ENCODE data around the gene KMT2D.

KMT2D gene

DNA sequence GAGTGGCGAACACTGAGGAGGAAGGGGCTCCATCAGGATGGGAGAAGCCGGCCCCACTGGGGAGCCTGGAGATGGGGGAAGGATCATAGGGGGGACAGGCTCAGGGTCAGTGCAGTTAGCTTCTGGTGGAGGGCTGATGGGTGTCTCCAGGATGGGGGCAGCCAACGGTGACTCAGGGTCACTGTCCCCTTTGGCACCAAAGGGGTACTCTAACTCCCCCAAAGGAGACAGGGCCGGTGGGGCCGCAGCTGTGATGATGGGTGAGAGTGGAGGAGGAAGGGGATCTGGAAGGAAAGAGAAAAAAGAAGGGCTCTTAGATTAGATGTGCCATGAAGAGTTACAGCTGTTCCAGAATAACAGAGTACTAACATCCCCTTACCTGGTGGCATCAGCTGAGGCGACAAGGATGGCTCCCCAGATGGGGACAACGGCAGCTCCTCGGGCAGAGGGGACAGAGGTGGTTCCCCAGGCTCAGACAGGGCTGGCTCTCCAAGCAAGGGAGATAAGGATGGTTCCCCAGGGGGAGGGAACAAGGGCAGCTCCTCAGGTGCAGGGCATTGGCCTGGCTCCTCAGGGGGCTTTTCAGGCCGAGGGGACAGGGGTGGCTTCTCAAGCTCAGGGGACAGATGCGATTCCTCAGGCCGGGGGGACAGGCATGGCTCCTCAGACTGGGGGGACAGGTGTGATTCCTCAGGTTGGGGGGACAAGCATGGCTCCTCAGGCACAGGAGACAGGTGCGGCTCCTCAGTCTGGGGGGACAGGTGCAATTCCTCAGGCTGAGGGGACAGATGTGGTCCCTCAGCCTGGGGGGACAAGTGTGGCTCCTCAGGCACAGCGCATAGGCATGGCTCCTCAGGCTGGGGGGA lies 9.9 kb downstream of the KMT2D start:
- DNase-seq, result no peak

DNA sequence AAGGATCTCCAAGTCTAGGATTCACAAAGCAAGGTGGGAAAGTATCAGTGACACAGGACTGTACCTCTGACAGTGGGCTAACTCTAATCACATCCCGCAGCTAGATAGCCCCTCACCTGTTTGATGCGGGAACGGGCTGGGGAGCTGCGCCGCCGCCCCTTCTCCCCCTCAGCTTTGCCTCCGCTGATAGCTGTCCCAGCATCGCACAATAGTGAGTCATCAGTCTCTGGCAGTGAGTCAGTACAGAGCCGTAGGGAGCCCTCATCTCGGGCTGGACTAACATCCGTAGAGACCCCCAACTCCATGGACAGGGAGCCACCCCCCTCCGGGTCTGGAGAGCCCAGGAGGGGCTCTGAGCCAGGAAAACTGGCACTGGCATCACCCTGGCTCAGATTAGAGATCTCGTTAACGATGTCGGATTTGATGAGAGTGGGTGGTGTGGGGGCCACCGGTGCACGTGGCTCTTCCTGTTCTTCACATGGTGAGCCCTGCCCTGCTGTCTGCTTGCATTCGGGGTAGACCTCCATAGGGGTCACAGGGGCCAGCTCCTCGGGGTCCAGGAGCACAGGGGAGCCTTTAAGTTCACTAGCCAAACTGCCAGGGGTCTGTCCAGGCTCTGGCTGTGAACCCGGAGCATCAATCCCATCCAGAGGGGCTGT lies 10.9 kb downstream of the KMT2D start:
- no peak for DNase-seq

DNA sequence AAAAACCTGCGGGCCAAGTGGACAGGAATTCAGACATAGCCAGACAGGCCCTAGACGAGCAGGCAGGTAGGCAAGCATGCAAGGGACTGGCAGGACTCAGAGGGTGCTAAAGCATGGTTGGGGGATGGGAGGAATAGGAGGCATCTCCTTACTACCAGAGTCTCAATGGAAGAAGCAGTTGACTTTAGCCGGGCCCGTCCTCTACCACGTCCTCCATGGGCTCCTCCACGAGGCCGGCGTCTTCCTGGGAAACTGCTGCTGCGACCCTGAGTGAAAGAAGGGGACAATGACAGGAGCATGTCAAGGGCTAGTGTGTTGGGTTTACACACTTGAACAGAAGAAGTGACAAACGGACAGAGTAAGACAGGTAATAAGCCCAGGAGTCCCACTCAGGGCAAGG lies 11.6 kb downstream of the KMT2D start:
- DNase-seq, result no peak

DNA sequence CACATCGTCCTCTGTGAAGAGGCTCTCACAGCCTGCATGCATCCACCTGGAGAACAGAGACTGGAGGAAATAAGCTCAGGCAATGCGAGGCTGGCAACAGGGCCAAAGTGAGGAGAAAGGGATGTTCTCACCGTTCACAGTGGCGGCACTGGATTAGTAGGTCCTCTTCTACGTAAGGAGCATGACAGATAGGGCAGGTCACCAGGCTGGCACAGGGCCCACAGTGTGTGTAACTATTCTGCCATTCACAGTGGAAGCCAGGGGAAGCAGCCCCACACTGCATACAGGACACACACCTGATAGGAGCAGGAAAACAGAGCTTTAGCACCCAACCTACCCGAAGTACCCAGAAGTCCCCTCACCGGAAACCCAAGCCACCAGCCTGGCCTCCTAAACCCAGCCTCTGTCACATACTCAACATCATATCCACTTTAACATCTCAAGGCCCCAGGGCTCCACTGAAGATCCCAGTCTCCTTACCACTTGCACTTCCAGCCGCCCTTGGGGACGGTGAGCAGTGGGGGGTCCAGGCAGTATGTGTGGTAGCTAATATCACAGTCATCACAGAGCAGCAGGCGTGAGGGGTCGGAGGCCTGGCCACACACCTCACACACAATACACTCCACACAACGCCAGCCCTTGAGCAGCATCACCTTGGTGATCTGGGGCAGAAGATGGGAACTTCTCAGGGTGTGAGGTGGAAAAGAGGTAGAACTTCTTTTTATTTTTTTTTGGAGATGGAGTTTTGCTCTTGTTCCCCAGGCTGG lies 14.3 kb downstream of the KMT2D start:
- no peak for DNase-seq

DNA sequence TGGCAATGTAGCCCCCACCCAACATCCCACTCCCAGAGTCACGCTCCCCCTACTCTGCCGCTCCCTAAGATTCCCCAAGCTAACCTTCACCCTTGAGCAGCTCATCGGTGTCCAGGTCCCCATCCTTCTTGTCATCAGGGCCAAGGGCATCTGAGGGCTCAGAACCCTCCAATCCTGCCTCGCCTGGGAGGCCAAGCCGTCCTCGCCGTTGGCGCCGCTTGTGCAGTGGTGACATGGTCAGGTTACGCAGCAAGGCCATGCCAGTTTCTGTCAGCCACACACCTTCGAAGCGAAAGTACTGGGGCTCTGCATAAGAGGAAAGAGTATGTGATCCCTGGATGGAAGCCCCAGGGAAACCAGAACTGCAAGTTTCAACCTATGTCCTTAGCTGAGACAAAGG lies 15.9 kb downstream of the KMT2D start:
- no peak for DNase-seq

DNA sequence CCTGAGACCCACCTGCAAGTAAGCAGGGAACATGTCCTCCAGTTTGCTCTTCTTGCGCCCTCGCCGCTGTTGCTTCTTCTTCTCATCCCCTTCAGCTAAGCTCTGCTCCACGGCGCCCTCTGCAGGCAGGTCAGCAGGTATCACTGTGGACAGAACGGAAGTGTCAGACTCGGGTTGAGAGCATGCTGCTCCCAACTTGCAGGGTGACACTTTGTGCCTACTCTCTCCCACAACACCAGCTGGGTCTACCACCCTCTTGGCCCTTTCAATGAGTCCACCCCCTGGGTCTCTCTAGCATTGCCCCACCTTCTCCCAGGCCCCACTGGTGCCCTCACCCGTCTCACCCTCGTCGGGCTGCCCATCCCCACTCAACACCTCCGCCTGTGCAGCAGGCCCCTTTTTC lies 16.7 kb downstream of the KMT2D start:
- DNase-seq, result no peak

DNA sequence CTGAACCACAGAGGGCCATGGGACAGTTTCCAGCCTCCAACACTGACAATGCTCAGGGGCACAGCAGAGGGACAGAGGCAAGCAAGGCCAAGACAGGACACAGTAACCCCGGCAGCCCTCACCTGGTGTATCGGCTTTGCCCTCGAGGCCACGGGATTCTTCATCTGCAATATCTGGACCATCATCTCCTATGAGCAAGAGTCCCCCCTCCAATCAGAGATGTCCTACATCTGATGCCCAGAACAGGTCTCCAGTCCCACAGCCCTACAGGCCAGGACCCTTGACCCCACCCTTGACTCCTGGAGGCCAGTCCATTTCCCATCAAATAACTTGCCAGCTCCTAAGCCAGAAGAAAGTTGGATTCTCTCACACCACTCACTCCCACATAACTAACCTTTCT lies 17.4 kb downstream of the KMT2D start:
- DNase-seq, result no peak

DNA sequence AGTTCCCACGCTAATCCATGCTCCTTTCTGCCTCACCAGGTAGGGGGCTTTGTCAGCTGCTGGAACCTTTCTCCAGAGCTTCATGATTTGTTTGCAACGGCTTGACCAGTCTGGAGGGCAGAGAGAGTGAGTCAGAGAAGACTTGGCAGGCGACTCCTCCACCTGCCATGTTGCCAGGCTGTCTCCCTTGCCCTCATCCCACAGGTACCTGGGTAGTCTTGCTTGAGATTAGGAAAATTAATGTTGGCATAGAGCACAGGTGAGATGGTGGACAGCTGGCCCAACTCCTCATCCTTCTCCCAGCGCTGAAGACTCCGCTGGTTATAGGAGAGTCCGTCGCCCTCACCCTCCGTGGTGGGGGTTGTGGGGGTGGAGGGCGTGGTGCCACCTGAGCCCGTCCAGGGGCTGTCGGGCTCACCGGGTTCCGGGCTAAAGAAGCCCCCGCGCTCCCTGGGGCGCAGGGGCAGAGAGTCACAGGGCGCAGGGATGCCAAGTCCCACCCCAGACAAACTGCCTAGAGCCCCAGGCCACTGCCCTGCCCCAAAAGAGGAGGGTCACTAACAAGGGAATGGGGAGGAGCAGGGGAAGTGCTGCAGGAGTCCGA lies 18.6 kb downstream of the KMT2D start:
- DNase-seq, result no peak

DNA sequence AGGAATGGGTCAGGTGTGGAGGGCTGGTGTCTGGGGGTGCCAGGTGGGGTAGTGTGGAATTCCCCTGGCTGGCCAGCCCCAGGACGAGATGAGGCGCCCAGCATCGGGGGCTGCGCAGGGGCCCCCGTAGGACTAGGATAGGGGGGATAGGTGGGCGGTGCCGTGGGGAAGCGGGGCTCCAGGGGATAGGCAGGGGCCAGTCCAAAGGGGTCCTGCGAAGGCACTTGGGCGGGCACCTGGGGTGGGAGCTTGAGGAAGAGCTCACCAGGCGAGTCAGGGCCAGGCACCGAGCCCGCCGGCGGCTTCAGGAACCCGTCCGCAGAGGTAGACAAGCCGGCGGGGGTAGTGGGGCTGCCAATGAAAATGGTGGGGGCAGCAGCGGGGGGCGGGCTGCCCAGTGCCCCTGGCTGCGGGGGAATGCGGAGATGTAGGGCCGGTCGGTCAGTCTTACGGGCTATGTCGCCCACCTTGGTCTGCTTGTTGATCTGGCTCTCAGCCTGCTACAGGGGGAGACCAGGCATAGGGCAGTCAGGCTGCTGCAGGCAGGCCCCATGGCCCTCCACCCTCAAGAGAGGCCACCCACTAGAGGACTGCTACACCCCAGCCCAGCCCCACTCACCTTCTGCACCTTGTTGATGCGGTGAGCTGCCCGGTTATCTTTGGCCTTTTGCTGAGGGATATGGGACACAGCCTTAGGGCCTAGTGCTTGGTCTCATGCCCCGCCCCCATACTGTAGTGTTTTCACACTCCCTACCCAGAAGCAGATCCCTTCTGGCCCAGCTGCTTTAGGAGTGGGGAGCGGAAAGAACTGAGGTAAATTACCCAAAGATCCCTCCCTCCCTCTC lies 19.3 kb downstream of the KMT2D start:
- no peak for DNase-seq

DNA sequence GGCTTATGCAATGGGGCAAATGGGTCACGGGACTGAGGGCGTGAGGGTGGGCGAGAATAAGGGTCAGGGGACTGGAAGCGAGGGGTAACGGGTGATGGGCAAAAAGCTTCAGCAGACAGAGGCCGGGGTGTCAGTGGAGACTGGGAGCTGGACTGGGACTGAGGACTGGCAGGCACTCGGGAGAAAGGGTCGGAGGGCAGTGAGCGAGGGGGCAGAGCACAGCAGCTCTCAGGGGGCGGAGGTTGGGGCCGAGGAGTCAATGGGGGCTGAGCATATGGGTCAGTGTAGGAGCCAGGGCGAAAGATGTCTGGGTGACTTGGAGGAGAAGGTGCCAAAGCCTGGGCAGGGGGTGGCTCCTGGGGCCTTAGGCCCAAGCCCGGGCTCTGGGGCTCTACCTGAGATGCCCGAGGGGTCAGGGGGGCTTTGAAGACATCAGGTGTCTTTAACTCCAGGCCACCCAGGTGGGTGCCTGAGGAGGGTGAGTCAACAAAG lies 20.2 kb downstream of the KMT2D start:
- DNase-seq, result no peak

DNA sequence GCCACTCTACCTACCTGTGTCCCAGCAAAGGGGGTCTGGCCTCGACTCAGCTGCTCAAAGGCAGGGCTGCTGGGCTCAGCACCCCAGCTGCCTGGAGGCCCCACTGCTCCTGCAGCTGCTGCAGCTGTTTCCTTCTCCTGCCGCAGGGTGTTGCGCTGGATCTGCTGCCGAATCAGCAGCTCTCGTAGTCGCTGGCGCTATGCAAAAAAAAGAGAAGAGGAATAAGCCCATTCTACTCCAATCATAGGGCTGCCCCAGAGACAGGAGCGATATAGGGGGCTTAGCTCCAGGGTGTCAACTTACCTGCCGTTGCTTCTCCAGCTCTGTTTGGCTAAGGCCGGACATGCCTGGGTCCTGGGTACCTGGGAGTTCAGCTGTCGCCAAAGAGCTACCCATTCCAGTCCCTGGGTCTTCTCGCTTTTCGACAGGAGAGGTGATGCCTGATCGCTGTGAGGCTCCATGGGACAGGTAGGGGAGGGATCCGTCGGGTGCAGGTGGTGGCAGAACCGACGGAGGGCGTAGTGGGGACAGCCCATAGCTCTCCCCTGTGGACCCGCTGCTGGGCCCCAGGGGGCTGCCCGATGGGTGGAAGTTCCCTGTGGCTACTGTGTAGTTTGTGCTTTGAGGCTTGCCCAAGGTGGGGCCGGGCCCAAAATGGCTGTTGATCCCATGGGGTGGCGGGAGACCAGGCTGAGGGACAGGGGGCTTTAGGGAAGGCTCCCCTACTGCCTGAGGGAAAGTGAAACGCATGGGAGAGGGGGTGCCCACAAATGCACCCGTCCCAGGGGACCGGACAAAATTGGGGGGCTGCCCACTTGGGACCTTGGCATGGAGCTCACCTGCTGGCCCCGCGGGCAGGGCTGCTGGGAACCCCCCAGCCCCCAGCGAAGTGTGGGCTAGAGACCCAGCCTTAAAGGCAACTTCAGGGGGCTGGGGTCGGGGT lies 20.9 kb downstream of the KMT2D start:
- DNase-seq, result no peak

DNA sequence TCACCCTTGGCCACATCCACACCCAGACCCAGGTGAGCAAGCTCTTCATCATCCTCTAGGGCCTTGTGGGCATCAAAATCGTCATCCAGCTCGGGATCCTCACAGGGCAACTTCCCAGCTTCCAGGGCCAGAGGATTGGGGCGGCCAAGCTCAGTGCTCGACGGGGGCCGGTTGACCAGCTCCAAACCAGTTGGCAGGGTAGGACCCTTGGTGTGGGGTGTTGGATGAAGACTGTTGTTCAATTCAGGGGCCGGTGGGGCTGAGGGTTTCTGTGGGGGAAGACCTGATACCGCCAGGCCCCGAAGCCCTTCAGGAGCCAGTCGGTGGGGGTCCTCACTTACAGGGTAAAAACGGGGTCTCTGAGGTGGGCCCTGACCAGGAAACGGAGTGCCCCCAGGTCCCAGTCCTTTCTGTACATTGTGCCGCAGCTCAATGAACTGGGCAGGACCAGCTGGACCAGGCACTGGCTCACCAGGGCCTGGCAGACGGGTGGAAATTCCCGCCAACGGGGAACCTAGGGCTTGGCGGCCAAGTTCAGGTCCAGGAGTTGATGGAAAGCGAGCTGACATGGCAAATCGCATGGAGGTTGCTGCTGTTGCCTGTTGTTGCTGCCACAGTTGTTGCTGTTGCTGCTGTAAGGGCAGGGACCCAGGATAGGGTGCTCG lies 22.2 kb downstream of the KMT2D start:
- DNase-seq, result no peak

DNA sequence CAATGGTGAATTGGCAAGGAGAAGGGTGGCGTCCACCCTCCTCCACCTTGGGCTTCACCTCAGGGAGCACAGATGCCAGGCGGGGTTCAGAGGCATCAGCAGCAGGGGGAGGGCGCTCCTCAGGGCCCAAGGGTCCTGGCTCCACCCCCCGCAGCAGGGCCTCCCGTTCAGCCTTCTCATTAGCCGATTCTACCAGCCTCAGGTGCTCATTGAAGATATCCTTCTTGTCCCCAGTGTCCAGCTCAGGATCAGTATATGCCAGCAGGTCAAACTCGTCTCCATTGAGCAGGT lies 22.7 kb downstream of the KMT2D start:
- DNase-seq, result no peak

DNA sequence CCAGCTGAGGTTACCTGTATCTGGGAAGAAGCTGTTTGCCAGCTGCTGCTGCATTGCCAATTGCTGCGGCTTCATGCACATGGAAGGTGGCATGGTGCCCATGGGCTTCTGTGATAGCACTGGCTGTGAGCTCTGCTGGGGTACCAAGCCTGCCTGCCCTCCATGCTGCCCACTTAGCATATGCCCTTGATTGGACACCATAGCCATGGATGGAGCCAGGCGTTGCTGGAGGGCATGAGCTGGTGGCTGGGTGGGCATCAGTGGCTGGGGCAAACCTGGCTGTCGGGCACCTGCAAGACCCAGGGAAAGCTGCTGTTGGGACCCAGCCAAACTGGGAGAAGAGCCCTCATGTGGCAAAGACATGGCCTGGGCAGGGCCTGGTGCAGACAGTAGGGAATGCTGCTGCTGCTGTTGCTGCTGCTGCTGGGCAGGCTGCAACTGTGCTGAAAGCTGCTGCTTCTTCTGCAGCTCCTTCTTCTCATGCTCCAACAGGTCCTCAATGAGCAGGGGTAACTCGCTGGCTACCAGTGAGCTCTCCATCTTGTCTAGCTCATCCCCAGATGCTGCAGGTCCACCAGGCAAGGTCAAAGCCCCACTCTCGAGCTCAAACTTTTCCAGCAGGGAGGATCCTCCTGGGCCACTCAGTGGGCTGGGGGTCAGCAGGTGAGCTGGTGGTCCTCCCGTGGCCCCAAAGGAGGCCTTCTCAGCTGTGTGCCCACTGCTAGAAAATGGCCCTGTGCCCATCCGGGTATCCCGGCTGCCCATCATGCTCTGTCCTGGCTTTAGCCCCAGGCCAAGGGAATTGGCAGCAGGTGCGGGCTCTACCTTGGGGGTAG lies 23.3 kb downstream of the KMT2D start:
- DNase-seq, result no peak

DNA sequence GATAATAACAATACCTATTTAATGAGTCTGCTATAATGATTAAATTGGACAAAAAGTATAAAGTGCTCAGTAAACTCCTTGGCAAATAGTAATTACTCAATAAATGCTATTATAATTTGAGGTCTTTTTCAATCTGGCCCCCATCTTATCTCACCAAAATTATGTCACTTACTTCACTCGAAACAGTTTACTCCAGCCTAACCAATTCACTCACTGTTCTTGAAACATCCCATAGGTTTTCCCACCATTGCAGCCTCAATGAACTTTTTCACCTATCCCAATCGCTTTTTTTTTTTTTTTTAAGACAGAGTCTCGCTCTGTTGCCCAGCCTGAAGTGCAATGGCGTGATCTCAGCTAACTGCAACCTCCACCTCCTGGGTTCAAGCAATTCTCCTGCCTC lies 24.6 kb downstream of the KMT2D start:
- DNase-seq, result no peak

DNA sequence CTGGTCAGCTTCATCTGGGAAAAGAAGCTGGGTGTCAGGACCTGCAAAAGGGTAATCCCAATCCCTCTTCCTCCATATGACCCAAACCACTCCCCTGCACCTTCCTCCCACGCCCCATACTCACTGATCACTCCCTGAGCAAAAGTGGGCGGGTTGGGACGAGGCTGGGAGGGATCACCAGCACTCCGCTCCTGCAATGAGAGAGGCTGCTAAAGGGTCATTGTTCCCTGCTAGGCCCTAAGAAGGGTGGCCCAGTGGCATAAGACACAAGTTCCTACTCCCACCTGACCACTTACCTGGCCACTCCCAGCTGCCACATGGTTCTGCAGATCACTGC lies 26.3 kb downstream of the KMT2D start:
- DNase-seq, result no peak

DNA sequence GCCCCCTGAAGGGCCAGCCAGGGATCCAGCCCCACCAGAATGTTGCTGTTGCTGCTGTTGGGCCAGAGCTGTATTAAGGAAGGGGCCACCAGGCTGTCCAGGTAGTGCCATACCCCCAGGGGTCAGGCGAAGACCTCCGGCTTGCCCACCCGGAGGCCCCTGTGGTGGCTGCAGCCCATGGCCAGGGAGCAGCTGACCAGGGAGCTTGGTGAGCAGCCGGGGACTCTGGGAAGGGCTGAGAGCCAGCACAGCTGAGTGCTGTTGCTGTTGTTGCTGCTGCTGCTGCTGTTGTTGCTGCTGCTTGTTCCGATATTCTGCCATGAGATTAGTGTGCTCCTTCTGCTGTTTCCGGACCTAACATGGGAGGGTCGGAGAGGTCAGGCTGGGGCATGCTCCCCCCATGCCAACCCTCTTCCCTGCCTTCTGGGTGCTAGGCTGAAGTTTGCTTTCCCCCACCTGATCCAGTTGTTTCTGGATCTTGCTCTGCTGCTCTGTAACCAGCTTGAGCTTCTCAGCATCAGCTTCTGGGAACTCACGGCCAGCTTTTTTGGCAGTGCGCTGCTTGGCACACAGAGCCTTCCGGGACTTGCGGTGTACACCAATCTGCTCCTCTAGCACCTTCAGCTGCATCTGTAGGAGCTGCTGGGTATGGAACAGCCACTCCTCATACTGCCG lies 26.8 kb downstream of the KMT2D start:
- DNase-seq, result no peak

DNA sequence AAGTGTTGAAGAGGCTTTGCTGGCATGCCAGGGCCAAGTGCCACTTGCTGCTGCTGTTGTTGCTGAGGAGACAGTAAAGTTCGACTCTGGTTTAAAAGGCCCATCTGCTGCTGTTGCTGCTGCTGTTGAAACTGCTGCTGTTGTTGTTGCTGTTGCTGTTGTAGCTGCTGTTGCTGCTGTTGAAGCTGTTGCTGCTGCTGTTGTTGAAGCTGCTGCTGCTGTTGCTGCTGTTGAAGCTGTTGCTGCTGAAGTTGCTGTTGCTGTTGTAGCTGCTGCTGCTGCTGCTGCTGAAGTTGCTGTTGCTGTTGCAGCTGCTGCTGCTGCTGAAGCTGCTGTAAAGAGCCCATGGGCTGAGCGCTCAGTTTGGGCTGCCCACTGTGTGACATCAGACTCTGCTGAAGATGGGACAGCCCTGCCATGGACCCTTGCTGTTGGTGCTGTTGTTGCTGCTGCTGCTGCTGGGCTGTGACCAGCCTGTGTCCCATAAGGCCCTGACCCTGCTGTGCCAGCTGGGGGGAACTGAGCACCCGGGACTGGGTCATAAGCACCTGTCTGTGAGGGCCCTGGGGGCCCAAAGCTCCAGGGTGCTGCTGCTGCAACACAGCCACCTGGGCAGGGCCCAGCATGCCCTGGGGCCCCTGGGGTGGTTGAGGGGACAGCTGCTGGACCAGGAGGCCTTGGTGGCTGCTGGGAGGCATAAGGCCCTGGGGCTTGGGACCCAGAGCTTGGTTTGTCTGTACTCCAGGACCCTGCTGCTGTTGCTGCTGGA lies 27.7 kb downstream of the KMT2D start:
- no peak for DNase-seq

DNA sequence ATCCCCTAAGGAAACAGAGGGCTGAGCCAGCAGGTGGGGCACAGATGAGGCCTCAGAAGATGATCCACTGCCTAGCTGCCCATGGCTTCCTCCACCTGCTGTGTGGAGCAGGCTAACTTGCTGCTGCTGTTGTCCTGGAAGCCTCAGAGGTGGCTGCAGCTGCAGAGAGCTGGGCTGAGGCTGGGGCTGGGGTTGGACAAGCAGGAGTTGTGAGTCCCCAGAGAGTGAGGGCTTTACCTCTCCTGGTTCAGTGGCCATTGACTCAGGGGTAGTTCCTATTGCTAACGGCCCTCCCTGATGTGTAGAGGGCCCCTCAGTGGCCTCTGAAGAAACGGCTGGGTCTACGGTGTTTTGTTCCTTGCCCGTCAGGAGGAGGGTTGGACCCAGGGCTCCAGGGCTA lies 28.3 kb downstream of the KMT2D start:
- DNase-seq, result no peak
